Right renal cortex interstitium (tissue), 3 donors: ENCODE measurements around the gene SH2B2. TPM values are rescaled to one million over a fixed set of nuclear protein-coding genes. Genes with fewer than 3 reads are reported as not detected.
A peak's percentile ranks its signal among the peaks of the same experiment; 100 is the strongest.
"Not testable (repeated sequence)": the region's sequence is repeated elsewhere in the genome, so short reads cannot be mapped to it uniquely, and the experiment has no call there.

ENCODE experiments used
- DNase-seq, 3 donors: peaks; one replicate each; pipeline ENCODE4 v3.0.0-alpha.2; 2013; ENCODE audit warnings: low read depth in 3 of 3, low spot score in 2 of 3
- polyA plus RNA-seq, 3 donors: library from polyadenylated mRNA; unstranded; fragments of 120-200 nt; gene quantifications; one replicate each; pipeline ENCODE4 v1.2.1, GENCODE V29; 2013; ENCODE audit not compliant: insufficient read length in 3 of 3

The SH2B2 gene
- polyA plus RNA-seq, 3 donors: 2.9 to 4.1 (median 3.4) TPM

DNA sequence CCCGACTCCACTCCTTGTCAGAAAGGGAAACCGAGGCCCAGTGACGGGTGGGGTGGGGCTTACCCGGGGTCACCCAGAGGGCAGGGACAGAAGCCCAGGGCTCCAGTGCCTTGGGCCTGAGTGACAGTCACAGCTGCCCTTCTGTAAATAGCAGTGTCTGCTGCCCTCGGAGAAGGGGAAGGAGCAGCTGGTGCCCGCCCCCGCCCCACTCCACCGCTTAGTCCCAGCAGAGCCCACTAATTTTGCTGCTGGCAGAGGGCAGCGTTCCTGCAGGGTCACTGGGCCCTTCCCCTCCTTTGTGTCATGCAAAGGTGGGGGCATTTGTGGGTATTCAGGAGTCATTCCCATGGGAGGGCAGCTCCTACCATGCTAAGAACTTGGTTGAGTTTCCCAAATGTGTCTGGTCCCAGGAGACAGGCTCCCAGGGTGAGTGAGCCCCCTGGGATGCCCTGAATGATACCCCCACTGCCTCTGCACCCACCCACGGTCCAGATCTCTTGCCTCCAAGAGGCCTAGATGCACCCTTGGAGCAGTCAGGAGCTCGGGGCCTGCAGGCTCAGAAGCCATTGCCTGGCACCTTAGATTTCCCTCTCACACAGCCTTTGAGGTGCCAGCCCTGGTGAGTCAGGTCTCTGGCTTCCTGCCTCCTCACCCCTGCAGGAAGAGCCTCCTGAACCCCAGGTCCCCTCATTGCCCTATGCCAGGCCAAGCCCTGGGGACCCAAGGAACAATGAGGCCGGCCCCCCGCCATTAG, 17.2 kb downstream of the SH2B2 start:
- DNase-seq: no peak

- no peak for DNase-seq
These were observed 18.0 kb downstream of the SH2B2 start for GRCh38 chr7:102304668-102305067.

DNA sequence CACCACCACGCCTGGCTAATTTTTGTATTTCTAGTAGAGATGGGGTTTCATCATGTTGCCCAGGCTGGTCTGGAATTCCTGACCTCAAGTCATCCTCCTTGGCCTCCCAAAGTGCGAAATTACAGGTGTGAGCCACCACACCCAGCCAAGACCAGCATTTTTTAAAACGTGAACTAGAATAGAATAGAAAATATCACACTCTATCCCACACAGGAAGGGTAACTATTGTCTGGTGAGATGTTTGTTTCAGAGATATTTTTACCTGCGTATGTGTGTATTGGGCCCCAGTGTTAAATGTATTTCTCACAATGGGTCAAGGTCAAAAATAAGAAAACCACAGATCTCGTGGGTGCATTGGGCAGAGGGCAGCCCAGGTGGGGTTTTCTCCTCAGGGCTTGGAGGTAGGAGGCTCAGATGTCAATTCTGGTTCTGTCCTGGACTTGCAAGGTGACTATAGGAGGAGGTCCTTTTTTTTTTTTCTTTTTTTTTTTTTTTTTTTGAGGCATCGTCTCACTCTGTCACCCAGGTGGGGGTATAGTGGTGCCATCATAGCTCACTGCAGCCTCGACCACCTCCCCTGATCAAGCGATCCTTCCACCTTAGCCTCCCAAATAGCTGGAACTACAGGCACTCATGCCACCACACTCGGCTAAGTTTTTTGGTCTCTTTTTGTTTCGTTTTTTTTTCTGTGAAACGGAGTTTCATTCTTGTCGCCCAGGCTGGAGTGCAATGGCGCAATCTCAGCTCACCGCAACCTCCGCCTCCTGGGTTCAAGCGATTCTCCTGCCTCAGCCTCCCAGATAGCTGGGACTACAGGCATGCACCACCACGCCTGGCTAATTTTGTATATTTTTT, 19.0 kb downstream of the SH2B2 start:
- DNase-seq: no peak

DNA sequence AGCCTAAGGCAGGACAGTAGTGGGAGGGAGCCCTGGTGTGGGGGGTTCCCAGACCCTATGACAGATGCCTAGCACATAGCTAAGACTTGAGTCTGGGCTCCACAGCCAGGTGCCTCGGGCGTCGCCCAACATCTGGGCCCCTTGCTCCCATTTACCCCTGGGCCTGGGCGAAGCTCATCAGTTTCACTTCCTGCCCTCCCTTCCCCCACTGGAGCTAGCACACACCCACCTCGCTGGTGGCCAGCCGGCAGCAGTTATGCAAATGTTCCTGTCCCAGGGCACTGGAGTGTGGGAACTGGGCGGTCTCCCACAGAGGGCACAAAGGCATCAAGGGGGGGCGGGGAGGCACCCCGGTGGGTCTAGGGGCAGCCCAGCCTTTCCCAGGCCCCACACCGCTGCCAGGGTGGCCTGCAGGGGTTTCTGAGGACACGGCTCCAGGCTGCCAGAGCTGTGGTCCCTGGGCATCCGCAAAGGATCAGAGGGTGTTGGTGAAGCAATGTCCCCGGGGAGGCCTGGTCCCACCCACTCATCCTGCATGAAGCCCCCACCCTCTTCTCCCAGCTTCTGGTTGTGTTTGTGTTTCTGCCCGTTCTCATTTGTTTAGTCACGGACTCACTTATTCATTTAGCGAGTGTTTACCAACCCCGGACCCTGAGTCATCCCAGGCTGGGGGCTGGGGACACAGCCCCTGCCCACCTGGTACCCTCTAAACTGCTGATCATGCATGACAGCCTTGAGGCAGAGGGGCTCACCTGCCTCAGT, 20.4 kb downstream of the SH2B2 start:
- peak in 1 of 3 donors; percentile 47 for DNase-seq

DNA sequence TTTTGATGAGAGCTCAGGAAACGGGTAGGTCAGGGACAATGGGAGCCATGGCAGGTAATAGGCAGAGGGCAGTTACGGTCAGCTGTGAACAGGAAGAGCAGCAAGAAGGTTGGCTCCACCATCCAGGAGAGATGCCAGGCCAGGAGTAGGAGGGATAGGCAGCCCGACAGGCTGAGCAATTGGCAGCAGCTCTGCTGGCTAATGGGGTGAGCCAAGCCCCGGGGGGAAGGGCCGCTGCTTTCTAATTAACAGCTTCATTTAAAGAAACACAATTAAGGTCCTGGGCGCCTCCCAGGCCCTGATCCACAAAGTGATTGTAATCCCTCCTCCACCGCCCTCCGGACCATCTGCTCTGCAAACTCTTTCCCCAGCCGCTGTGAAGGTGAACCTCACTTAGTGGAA, 23.7 kb downstream of the SH2B2 start:
- DNase-seq: no peak

- DNase-seq: no peak
These were observed 25.6 kb downstream of the SH2B2 start for GRCh38 chr7:102312317-102312716.

DNA sequence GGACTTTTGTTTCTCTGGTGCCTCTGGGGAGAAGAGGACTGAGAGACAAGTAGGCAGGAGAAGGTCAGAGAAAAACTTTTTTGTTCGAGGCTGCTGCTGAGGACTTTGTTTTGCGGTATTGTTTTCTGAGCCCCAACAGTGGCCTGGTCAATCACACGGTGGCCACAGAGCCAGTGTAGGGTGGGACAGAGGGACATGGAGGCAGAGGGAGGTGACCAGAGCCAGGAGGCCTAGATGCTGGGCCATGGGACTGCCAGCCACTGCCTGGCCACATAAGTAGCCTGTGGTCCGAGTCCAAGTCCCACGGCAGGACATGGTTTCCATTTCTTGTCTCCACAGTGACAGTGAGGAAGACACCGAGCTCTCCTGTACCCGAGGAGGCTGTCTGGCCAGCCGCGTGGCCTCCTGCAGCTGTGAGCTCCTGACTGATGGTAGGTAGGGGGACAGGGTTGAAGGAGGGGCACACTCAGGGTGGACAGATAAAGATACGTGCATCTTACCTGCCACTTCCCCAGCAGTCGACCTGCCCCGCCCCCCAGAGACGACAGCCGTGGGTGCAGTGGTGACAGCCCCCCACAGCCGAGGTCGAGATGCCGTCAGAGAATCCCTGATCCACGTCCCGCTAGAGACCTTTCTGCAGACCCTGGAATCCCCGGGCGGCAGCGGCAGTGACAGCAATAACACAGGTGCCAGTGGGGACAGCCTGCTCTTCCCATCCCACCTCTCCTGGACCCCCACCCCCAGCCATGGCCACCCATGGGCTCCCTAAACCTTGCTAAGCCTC, 27.5 kb downstream of the SH2B2 start:
- DNase-seq: no peak

DNA sequence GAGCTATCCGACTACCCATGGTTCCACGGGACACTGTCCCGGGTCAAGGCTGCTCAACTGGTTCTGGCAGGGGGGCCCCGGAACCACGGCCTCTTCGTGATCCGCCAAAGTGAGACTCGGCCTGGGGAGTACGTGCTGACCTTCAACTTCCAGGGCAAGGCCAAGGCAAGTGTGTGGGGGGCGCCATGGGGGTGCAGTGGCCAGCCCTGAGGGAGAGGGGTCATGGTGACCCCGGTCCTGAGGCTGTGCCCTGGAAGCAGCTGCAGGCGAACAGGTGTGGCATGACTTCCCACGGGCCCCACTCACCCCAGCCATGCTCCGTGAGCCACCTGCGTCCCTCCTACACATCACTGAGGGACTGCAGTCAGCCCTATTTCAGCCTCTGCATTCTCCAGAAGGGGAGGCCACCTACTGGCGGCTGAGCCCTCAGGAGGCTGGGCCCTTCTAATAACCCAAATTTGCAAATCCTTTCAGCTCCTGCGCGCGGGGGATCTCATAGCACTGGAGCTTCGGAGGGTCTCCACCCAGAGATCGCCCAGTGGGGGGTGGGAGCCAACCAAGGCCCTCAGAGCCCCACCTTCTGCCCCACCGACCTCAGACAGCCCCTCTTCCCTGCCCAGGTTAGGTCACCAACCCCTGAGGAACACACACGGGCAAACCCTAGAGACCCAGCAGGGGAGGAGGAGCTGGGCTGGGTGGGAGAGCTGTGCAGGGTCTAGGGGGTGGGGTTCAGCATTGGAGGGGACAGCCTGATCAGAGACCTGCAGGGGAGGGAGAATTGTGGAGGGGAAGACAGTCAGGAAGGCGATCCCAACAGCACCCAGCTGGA, 30.8 kb downstream of the SH2B2 start:
- DNase-seq: no peak

DNA sequence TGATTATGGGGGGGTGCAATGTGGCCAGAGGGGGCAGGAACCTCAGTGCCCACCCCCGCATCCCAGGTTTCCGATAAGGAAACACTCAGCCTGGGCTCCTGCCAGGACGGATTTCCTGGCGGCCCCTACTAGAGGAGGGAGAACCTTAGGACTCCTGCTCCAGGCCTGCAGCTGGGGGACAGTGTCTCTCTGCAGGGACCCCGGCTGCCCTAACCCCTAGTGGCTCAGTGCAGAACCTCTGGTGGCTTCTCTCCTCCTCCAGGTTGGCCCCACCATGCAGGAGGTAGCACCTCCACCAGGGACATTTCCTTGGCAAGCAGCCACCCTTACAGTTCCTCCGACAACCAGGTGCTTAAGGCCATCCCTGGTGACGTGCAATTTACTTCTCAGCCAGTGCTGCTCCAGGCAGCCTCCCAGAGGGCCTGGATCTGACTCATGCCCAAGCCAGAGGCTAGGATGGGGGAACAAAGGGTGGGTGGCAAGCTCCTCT, 31.9 kb downstream of the SH2B2 start:
- no peak for DNase-seq

DNA sequence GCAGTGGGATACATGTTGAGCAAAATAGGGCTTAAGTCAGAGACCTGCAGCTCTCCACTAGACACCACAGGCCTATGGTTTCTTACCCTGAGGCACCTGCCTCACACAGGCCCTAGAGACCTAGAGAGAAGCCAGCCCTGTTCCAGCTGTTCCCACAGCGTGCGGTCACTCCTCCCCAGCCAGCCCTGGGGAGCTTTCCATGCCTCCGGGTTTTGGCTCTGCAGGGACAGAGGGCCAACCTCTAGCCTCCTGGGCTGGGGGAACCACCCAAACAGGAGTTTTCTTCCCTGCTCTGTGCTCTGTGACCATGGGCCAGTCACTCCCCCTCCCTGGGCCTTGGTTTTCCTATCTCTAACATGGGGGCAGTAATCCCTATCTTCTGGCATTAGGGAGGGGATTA, 33.0 kb downstream of the SH2B2 start:
- DNase-seq: no peak

DNA sequence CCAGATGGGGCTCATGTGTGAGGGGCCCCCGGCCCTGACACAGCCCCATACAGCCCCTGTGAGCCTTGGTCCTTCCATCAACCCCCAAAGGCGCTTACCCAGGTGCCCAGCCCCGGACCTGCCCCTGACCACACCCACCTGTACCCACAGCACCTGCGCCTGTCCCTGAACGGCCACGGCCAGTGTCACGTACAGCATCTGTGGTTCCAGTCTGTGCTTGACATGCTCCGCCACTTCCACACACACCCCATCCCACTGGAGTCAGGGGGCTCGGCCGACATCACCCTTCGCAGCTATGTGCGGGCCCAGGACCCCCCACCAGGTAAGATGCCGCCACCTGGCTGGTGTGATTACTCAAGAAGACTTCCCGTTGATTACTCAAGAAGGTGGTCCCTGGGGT, 33.5 kb downstream of the SH2B2 start:
- DNase-seq: no peak

- DNase-seq: no peak
These were observed 34.1 kb downstream of the SH2B2 start for GRCh38 chr7:102320601-102321350.

DNA sequence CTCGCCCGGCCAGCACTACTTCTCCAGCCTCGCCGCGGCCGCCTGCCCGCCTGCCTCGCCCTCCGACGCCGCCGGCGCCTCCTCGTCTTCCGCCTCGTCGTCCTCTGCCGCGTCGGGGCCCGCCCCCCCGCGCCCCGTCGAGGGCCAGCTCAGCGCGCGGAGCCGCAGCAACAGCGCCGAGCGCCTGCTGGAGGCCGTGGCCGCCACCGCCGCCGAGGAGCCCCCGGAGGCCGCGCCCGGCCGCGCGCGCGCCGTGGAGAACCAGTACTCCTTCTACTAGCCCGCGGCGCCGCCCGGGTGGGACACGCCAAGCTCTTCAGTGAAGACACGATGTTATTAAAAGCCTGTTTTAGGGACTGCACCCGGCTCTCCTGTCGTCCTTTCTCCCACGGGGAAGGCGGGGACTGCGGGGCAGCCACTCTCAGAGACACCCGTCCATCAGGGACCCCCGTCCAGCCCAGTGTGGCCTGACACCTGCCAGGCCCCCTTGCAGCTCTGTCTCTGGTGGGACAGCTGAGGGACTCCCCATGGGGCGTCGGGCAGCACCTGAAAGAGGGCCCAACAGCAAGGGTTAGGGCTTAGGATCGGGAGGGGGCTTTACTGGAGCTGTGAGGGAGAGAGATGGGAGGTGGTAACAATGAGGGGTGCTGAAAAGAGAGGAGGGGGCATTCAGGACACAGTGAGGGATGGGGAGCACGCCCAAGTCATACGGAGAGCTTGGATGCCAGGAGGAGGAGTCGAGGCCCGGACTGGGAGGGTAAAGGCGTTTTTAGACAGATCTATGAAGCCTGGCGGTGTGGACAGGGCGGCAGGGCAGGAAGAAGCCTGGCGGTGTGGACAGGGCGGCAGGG, 34.9 kb downstream of the SH2B2 start:
- peak in 1 of 3 donors; percentile 32 for DNase-seq

GRCh38 chr7:102322202-102322715, 35.6 kb downstream of the SH2B2 start:
- no peak for DNase-seq

GRCh38 chr7:102323914-102324195, 37.2 kb downstream of the SH2B2 start:
- DNase-seq: no peak

DNA sequence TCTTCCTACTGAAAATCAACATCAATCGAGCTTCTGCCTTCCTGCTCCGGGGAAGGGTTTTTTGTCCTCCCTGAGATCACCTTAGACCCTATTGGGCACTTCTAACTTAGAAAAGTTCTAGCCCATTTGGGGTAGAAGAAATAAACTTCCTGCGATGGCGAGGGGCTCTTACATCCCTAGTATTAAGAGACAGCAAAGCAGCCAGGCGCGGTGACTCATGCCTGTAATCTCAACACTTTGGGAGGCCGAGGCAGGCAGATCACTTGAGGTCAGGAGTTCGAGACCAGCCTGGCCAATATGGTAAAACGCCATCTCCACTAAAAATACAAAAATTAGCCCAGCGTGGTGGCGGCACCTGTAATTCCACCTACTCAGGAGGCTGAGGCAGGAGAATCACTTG, 38.4 kb downstream of the SH2B2 start:
- DNase-seq: not testable (repeated sequence)

DNA sequence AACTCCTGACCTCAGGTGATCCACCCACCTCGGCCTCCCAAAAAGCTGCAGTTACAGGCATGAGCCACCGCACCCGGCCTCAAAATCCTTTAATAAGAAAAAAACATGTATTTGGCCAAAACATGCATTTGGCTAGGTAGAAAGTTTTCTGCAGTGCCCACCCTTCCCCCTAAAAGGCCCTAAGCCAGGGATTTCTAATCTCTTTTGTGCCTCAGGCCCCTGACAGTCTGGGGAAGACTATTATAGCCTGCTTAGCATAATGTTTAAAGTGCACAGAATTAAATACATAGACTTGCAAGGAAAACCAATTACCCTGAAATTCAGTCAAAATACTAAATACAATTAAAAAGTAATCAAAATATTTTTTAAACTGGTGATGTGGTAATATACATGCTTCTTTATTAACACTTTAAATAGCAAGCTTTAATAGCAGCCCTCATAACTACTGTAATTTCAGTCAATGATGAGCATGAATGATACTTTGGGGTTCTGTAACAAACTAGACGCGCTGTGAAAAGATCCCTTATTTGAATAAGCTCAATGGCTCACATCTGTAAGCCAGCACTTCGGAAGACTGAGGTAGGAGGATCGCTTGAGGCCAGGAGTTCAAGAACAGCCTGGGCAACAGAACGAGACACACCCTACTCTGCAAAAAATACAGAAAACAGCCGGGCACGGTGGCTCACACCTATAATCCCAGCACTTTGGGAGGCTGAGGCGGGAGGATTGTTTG, 39.7 kb downstream of the SH2B2 start:
- DNase-seq: no peak
